ENCODE results near the gene UBASH3B. TPM values are rescaled to one million over a fixed set of nuclear protein-coding genes. Genes with fewer than 3 reads are reported as not detected.

The UBASH3B gene
- polyA plus RNA-seq, 1 experiment = 19.1 TPM

DNA sequence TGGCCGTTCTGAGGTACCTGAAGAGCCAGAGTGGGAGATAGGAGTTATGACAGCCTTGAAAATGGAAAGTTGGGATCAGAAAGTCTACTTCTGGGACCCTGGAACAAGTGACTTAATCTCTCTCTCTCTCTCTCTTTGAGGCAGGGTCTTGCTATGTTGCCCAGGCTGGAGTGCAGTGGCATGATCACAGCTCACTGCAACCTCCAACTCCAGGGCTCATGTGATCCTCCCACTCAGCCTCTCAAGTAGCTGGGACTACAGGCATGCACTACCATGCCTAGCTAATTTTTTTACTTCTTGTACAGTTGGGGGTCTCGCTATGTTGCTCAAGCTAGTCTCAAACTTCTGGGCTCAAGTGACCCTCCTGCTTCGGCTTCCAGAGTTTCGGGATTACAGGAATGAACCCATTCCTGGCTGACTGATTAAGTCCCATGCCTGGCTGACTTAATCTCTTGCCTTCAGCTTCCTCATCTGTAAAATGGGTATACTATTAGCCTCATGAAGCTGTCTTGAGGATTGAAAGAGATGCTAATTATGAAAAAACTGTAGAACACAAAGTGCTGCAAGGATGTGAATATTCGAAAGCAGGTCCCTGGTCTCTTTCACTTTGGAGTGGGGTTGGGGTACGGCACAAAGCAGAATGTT, 87.7 kb downstream of the UBASH3B start:
- POLR2A ChIA-PET = no interaction called here
- H3K9me3 ChIP-seq (ENCODE audit: control insufficient read depth, insufficient read depth, low read length) = no peaks in the 10 kb centered on the region
- TF ChIP-seq, protein P1, sequence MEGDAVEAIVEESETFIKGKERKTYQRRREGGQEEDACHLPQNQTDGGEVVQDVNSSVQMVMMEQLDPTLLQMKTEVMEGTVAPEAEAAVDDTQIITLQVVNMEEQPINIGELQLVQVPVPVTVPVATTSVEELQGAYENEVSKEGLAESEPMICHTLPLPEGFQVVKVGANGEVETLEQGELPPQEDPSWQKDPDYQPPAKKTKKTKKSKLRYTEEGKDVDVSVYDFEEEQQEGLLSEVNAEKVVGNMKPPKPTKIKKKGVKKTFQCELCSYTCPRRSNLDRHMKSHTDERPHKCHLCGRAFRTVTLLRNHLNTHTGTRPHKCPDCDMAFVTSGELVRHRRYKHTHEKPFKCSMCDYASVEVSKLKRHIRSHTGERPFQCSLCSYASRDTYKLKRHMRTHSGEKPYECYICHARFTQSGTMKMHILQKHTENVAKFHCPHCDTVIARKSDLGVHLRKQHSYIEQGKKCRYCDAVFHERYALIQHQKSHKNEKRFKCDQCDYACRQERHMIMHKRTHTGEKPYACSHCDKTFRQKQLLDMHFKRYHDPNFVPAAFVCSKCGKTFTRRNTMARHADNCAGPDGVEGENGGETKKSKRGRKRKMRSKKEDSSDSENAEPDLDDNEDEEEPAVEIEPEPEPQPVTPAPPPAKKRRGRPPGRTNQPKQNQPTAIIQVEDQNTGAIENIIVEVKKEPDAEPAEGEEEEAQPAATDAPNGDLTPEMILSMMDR (IDR thresholded peaks at IDR 0.05; ENCODE audit: low read depth, low read length) = no peak
- no peak for DNase-seq (ENCODE audit: low read depth, low spot score)
- no peak overlapping the region for H3K27ac ChIP-seq (ENCODE audit: low read depth, low read length)
- H3K4me3 ChIP-seq (ENCODE audit: low read depth, low read length) = no peak overlapping the region
- CTCF ChIA-PET = no interaction called here
- H3K27me3 ChIP-seq (ENCODE audit: control insufficient read depth, insufficient read depth, low read length) = no peaks in the 10 kb centered on the region

DNA sequence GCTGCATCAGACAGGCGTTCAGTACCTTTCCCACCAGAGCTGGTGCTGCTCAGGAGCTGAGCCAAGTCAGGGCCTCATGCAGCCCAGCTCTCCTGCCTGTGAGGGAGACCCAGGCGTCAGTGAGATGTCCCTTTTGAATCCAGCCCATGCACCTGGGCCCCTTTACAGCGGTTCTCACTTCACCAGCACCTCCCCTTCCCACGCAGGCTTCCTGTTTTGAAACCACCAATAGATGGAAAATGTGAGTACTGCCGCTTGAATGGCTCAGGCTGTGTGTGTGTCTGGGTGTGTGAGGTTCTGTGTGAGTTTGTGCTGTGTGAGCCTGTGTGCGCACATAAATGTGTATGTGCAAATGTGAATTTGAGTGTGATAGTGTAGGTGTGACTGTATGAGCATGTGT, 88.4 kb downstream of the UBASH3B start:
- CTCF ChIA-PET = no interaction called here
- no peak overlapping the region for H3K4me3 ChIP-seq (ENCODE audit: low read depth, low read length)
- POLR2A ChIA-PET = no interaction called here
- H3K27ac ChIP-seq (ENCODE audit: low read depth, low read length) = no peak overlapping the region
- H3K9me3 ChIP-seq (ENCODE audit: control insufficient read depth, insufficient read depth, low read length) = no peaks in the 10 kb centered on the region
- DNase-seq (ENCODE audit: low read depth, low spot score) = no peak
- no peaks in the 10 kb centered on the region for H3K27me3 ChIP-seq (ENCODE audit: control insufficient read depth, insufficient read depth, low read length)
- TF ChIP-seq, protein P1 (IDR thresholded peaks at IDR 0.05; ENCODE audit: low read depth, low read length) = no peak

DNA sequence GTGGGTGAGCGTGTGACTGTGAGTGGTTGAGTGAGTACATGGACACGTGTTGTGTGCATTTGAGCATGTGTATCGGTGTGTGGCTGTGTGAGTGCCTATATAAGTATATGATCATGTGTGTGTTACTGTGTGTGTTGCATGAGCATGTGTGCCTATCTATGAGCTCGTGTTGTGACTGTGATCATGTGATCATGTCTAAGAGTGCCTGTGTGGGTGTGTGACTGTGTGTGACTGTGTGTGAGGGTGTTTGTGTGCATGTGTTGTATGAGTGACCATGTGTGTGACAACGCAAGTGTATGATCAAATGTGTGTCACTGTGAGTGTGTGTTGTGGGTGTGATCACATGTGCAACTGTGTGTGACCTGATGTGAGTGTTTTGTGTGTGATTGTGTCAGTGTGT, 88.8 kb downstream of the UBASH3B start:
- Histone ChIP-seq H3K27ac (ENCODE audit: low read depth, low read length) (no peak overlapping the region), H3K4me3 (ENCODE audit: low read depth, low read length) (no peak overlapping the region), H3K9me3 (ENCODE audit: control insufficient read depth, insufficient read depth, low read length) (no peaks in the 10 kb centered on the region), H3K27me3 (ENCODE audit: control insufficient read depth, insufficient read depth, low read length) (no peaks in the 10 kb centered on the region)
- ChIA-PET POLR2A (no interaction called here), CTCF (interaction anchor here (1.8 kb wide), 1 partner anchor 37 kb away, joined by 4 read pairs; no protein-coding TSS in a partner anchor)
- no peak for DNase-seq (ENCODE audit: low read depth, low spot score)
- TF ChIP-seq, protein P1 (IDR thresholded peaks at IDR 0.05; ENCODE audit: low read depth, low read length) = no peak

DNA sequence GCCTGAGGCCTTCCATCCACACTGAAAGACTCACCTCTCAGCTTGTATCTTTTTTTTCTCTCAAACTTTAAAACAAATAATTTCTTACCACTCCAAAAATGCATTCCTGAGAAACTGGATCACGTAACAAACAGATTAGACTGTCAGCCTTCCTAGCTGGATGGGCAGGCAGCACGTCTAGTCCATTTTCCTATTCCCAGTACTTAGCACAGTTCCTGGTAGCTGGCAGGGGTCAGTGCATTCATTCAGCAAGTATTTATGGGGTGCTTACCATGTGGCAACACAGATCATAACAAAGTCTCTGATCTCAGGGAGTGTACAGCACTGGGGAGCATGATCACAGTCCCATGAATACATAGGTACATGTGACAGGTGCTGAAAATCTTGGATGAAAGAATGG, 89.6 kb downstream of the UBASH3B start:
- Histone ChIP-seq H3K27me3 (ENCODE audit: control insufficient read depth, insufficient read depth, low read length) (no peaks in the 10 kb centered on the region), H3K4me3 (ENCODE audit: low read depth, low read length) (no peak overlapping the region), H3K9me3 (ENCODE audit: control insufficient read depth, insufficient read depth, low read length) (no peaks in the 10 kb centered on the region), H3K27ac (ENCODE audit: low read depth, low read length) (no peak overlapping the region)
- CTCF ChIA-PET = interaction anchor here (1.8 kb wide), 1 partner anchor 36 kb away, joined by 4 read pairs; no protein-coding TSS in a partner anchor
- TF ChIP-seq, protein P1 (IDR thresholded peaks at IDR 0.05; ENCODE audit: low read depth, low read length) = no peak
- no peak for DNase-seq (ENCODE audit: low read depth, low spot score)
- POLR2A ChIA-PET = interaction anchor here (0.5 kb wide), 1 partner anchor 580 kb away, joined by 3 read pairs; no protein-coding TSS in a partner anchor

DNA sequence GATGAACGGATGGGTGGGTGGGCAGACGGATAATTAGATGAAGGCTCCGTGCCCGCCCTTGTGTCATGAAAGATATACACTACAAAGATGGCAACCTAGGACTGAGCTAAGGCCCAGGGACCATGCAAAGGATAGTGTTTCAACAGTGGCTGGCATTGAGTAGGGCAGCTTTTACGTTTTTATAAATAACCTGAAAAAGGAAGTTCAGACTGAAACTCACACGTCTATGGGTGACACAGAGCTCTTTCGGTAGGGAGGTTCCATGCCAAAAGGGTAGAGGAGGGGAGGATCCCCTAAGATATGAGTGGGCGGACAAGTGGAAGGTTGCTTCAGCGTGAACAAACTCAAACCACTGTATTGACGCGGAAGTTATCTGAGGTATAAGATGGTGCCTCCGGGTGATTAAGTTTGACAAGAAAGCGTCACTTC, 90.5 kb downstream of the UBASH3B start:
- ChIA-PET CTCF (interaction anchor here (0.8 to 1.8 kb wide), 4 partner anchors 9 to 117 kb away, joined by 3 to 4 read pairs (median 3); no protein-coding TSS in a partner anchor), POLR2A (no interaction called here)
- Histone ChIP-seq H3K27ac (ENCODE audit: low read depth, low read length) (no peak overlapping the region), H3K9me3 (ENCODE audit: control insufficient read depth, insufficient read depth, low read length) (no peaks in the 10 kb centered on the region), H3K4me3 (ENCODE audit: low read depth, low read length) (no peak overlapping the region), H3K27me3 (ENCODE audit: control insufficient read depth, insufficient read depth, low read length) (no peaks in the 10 kb centered on the region)
- TF ChIP-seq, protein P1 (IDR thresholded peaks at IDR 0.05; ENCODE audit: low read depth, low read length) = no peak
- no peak for DNase-seq (ENCODE audit: low read depth, low spot score)
